Measurements from ENCODE around the gene PTPRM.

The PTPRM gene

DNA sequence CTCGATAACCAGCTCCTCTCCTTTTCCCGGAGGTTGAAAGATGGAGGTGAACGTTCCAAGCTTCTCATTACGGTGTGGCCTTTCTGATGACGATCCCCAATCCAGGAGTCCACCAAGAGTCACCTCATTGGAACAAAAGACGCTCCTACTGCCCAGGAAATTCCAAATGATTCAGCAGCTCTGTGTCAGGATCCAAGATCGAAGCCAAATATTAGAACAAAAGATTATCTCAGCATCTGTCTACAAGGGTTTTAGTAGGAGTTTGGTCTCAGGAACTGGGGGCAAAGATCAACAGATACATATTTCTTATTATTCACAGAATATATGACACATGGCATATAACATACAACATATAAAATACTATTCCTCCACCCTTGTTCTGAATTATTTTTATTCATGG lies 881.0 kb downstream of the PTPRM start:
- no peak for DNase-seq (ENCODE audit: low read depth in 2 of 3, low spot score in 1 of 3)

- DNase-seq (ENCODE audit: low read depth in 2 of 3, low spot score in 1 of 3) = no peak
Observed at GRCh38 chr18:8450013-8450412, 882.9 kb downstream of the PTPRM start.

GRCh38 chr18:8450898-8451665 lies 884.0 kb downstream of the PTPRM start:
- DNase-seq (ENCODE audit: low read depth in 2 of 3, low spot score in 1 of 3) = no peak

DNA sequence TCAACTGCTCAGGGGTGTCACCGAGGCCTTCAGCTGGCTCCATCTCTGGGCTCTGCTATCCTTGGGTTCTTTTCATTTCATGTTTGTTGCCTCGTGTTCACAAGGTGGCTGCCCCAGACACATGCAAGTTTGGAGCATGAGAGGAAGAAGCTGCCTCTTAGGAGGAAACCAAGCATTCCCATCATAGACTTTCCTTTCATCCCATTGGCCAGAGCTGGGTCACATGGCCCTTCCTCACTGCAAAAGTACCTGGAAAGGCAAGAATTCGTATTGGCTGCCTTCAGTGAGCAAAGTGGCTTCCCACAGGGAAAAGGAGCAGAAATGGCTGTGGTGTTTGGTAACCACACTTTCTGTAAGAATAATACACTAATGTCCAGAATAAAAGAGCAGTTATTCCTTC lies 886.4 kb downstream of the PTPRM start:
- DNase-seq (ENCODE audit: low read depth in 2 of 3, low spot score in 1 of 3) = no peak

- no peak for DNase-seq (ENCODE audit: low read depth in 2 of 3, low spot score in 1 of 3)
Observed at GRCh38 chr18:8454136-8454535, 887.0 kb downstream of the PTPRM start.

DNA sequence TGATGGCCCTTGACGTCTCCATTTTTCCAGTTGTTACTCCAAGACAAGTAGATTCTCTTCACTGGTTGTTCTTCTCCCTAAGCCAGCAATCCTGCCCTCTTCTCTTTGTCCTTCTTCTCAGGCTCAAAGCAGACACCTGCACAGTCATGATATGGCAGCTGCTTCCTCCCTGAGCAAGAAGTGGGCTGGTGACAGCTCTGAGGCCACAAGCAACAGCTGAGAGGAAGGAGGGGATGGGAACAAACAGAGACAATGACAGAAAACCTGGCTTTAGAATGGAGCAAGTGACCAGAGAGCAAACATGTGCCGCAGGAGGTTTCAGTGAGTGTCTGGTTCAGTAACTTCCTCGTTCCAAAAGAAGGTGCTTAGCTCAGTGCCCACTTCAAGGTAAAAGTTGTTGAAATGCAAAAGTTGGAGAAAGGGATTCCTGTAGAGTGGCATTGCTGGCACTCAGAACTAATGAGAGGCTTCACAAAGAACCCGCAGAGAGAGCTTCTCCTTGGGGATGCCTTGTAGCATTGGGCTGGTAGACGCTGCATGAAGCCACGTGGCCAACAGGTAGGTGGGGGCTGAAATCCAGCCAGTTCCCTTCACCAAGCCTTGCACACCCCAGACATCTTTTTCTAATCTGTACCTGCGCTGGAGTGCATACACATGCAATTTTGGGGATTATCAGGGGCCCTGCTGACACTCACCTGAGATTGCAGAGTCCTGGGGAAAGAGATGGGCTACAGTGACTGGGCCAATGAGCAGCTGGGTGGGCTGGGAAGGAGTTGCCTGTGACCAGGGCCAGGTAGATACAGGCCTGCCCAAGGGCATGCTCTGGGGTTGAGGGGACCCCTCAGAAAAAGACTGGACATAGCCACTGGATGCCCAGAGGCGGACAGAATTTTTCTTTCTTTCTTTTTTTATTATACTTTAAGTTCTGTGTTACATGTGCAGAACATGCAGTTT lies 888.8 kb downstream of the PTPRM start:
- no peak for DNase-seq (ENCODE audit: low read depth in 2 of 3, low spot score in 1 of 3)

All from stimulated activated CD4-positive, alpha-beta T cell treated with anti-CD3 and anti-CD28 coated beads, Interleukin-12 subunit alpha, Interleukin-12 subunit beta, amount 100 ng/mL, for 48 hours (primary cell).